Ishikawa (cell line): ENCODE results near the gene KCTD14.

ENCODE experiments used
- CEBPB ChIP-seq: IDR thresholded peaks from 2 replicates; pipeline ENCODE4 v1.6.1; 2012
- EP300 ChIP-seq: IDR thresholded peaks from 2 replicates; pipeline ENCODE4 v1.6.1; 2012; ENCODE audit warnings: borderline replicate concordance
- FOXM1 ChIP-seq: IDR thresholded peaks from 2 replicates; pipeline ENCODE4 v1.6.1; 2012; ENCODE audit warnings: low read depth, borderline replicate concordance
- NFIC ChIP-seq: IDR thresholded peaks from 2 replicates; pipeline ENCODE4 v1.6.1; 2012
- RAD21 ChIP-seq: IDR thresholded peaks from 2 replicates; pipeline ENCODE4 v1.6.1; 2012; ENCODE audit warnings: low read depth
- TAF1 ChIP-seq: IDR thresholded peaks from 2 replicates; pipeline ENCODE4 v1.6.1; 2012; ENCODE audit warnings: low read depth, mild to moderate bottlenecking
- TCF12 ChIP-seq: IDR thresholded peaks from 2 replicates; pipeline ENCODE4 v1.6.1; 2012; ENCODE audit warnings: low read depth
- TEAD4 ChIP-seq: IDR thresholded peaks from 2 replicates; pipeline ENCODE4 v1.6.1; 2012
- YY1 ChIP-seq: IDR thresholded peaks from 2 replicates; pipeline ENCODE4 v1.6.1; 2012; ENCODE audit warnings: low read depth
- ZBTB7A ChIP-seq: IDR thresholded peaks from 2 replicates; pipeline ENCODE4 v1.6.1; 2012; ENCODE audit warnings: low read depth
- TF ChIP-seq, protein P1 (sequence below): IDR thresholded peaks from 2 replicates; pipeline ENCODE4 v1.6.1; 2012; ENCODE audit warnings: low read depth, mild to moderate bottlenecking

DNA sequence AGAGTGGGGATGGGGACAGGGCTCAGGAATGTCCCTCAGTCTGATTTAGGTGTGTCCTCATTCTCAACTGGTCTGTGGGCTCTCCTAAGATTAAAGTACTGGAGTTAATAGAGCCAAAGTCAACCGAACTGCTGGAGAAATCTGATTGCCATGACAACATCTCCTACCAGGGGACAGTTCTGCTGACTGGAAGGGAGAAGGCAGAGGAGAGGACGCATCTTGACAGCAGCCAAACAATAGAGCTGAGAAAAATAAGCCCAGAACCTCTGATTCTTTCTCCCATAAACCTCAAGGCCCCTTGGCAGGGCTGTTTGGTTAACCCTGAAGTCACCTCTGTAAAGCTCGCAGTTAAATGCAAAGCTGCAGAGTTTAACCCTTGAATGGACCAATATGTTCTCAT, 2.8 kb downstream of the KCTD14 start:
- TF ChIP-seq EP300 (no peak), ZBTB7A (no peak), TEAD4 (no peak), RAD21 (no peak), FOXM1 (no peak), TAF1 (no peak), YY1 (no peak), CEBPB (no peak), TCF12 (no peak), NFIC (no peak)
- TF ChIP-seq, protein P1, sequence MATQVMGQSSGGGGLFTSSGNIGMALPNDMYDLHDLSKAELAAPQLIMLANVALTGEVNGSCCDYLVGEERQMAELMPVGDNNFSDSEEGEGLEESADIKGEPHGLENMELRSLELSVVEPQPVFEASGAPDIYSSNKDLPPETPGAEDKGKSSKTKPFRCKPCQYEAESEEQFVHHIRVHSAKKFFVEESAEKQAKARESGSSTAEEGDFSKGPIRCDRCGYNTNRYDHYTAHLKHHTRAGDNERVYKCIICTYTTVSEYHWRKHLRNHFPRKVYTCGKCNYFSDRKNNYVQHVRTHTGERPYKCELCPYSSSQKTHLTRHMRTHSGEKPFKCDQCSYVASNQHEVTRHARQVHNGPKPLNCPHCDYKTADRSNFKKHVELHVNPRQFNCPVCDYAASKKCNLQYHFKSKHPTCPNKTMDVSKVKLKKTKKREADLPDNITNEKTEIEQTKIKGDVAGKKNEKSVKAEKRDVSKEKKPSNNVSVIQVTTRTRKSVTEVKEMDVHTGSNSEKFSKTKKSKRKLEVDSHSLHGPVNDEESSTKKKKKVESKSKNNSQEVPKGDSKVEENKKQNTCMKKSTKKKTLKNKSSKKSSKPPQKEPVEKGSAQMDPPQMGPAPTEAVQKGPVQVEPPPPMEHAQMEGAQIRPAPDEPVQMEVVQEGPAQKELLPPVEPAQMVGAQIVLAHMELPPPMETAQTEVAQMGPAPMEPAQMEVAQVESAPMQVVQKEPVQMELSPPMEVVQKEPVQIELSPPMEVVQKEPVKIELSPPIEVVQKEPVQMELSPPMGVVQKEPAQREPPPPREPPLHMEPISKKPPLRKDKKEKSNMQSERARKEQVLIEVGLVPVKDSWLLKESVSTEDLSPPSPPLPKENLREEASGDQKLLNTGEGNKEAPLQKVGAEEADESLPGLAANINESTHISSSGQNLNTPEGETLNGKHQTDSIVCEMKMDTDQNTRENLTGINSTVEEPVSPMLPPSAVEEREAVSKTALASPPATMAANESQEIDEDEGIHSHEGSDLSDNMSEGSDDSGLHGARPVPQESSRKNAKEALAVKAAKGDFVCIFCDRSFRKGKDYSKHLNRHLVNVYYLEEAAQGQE: no peak
